ENCODE measurements around the gene KIFC3. TPM values are rescaled to one million over a fixed set of nuclear protein-coding genes. Genes with fewer than 3 reads are reported as not detected.
"Not testable (repeated sequence)": the region's sequence is repeated elsewhere in the genome, so short reads cannot be mapped to it uniquely, and the experiment has no call there.

KIFC3 gene
- total RNA-seq, 1 donor, result 40.5 TPM

- Histone ChIP-seq H3K36me3 (ENCODE audit: insufficient read depth, low read length) (peaks cover 18% of the 10 kb centered on the region), H3K4me3 (ENCODE audit: insufficient read depth, low read length) (no peak overlapping the region), H3K79me2 (ENCODE audit: insufficient read depth, low read length) (peaks cover 57% of the 10 kb centered on the region), H3K27me3 (ENCODE audit: insufficient read depth, low read length) (no peaks in the 10 kb centered on the region), H3K27ac (ENCODE audit: low read depth, low read length) (no peak overlapping the region), H3K9me3 (ENCODE audit: low read depth, low read length) (no peaks in the 10 kb centered on the region), H3K4me2 (ENCODE audit: insufficient read depth, low read length) (no peak overlapping the region), H3K4me1 (ENCODE audit: insufficient read depth, low read length) (peaks cover 23% of the 10 kb centered on the region), H2AFZ (ENCODE audit: low read length) (no peak overlapping the region), H4K20me1 (ENCODE audit: insufficient read depth, low read length) (peaks cover 29% of the 10 kb centered on the region)
- TF ChIP-seq CTCF (IDR thresholded peaks at IDR 0.05; ENCODE audit: extremely low read depth, low read depth, low read length), result no peak
- no peak for DNase-seq (ENCODE audit: insufficient read length, low spot score, missing footprints)
Observed at GRCh38 chr16:57798953-57799599, 3.2 kb downstream of the KIFC3 start.

GRCh38 chr16:57798267-57798810 is 4.0 kb downstream of the KIFC3 start:
- no peak for TF ChIP-seq CTCF (IDR thresholded peaks at IDR 0.05; ENCODE audit: extremely low read depth, low read depth, low read length)
- H3K4me3 ChIP-seq (ENCODE audit: insufficient read depth, low read length), result no peak overlapping the region

GRCh38 chr16:57797526-57798266 is 4.6 kb downstream of the KIFC3 start:
- Histone ChIP-seq H4K20me1 (ENCODE audit: insufficient read depth, low read length) (peaks cover 29% of the 10 kb centered on the region), H3K4me2 (ENCODE audit: insufficient read depth, low read length) (no peak overlapping the region), H3K36me3 (ENCODE audit: insufficient read depth, low read length) (peaks cover 22% of the 10 kb centered on the region), H3K4me1 (ENCODE audit: insufficient read depth, low read length) (peaks cover 23% of the 10 kb centered on the region), H3K9me3 (ENCODE audit: low read depth, low read length) (no peaks in the 10 kb centered on the region), H3K27me3 (ENCODE audit: insufficient read depth, low read length) (no peaks in the 10 kb centered on the region), H3K4me3 (ENCODE audit: insufficient read depth, low read length) (no peak overlapping the region), H3K27ac (ENCODE audit: low read depth, low read length) (no peak overlapping the region), H3K79me2 (ENCODE audit: insufficient read depth, low read length) (peaks cover 57% of the 10 kb centered on the region), H2AFZ (ENCODE audit: low read length) (no peak overlapping the region)
- no peak for DNase-seq (ENCODE audit: insufficient read length, low spot score, missing footprints)
- no peak for TF ChIP-seq CTCF (IDR thresholded peaks at IDR 0.05; ENCODE audit: extremely low read depth, low read depth, low read length)

More at GRCh38 chr16:57798267-57798810, 4.0 kb downstream of the KIFC3 start:
- Histone ChIP-seq H3K4me2 (ENCODE audit: insufficient read depth, low read length) (no peak overlapping the region), H3K4me1 (ENCODE audit: insufficient read depth, low read length) (peaks cover 23% of the 10 kb centered on the region), H4K20me1 (ENCODE audit: insufficient read depth, low read length) (peaks cover 29% of the 10 kb centered on the region), H3K79me2 (ENCODE audit: insufficient read depth, low read length) (peaks cover 57% of the 10 kb centered on the region), H3K9me3 (ENCODE audit: low read depth, low read length) (no peaks in the 10 kb centered on the region), H2AFZ (ENCODE audit: low read length) (no peak overlapping the region), H3K36me3 (ENCODE audit: insufficient read depth, low read length) (peaks cover 18% of the 10 kb centered on the region), H3K27ac (ENCODE audit: low read depth, low read length) (no peak overlapping the region), H3K27me3 (ENCODE audit: insufficient read depth, low read length) (no peaks in the 10 kb centered on the region)
- DNase-seq (ENCODE audit: insufficient read length, low spot score, missing footprints), result peak; percentile 79

- TF ChIP-seq CTCF (IDR thresholded peaks at IDR 0.05; ENCODE audit: extremely low read depth, low read depth, low read length), result no peak
- H4K20me1 ChIP-seq (ENCODE audit: insufficient read depth, low read length), result peaks cover 29% of the 10 kb centered on the region
Observed at GRCh38 chr16:57797216-57797525, 5.1 kb downstream of the KIFC3 start.

GRCh38 chr16:57796014-57796413 is 6.3 kb downstream of the KIFC3 start:
- not testable (repeated sequence) for H3K27me3 ChIP-seq (ENCODE audit: insufficient read depth, low read length); H3K4me2 ChIP-seq (ENCODE audit: insufficient read depth, low read length); H3K27ac ChIP-seq (ENCODE audit: low read depth, low read length); DNase-seq (ENCODE audit: insufficient read length, low spot score, missing footprints); H3K4me3 ChIP-seq (ENCODE audit: insufficient read depth, low read length); H3K9me3 ChIP-seq (ENCODE audit: low read depth, low read length); H2AFZ ChIP-seq (ENCODE audit: low read length)
- H3K79me2 ChIP-seq (ENCODE audit: insufficient read depth, low read length), result peaks cover 51% of the 10 kb centered on the region
- H4K20me1 ChIP-seq (ENCODE audit: insufficient read depth, low read length), result peaks cover 27% of the 10 kb centered on the region
- H3K36me3 ChIP-seq (ENCODE audit: insufficient read depth, low read length), result peaks cover 31% of the 10 kb centered on the region
- peaks cover 27% of the 10 kb centered on the region for H3K4me1 ChIP-seq (ENCODE audit: insufficient read depth, low read length)

More at GRCh38 chr16:57797216-57797525, 5.1 kb downstream of the KIFC3 start:
- peaks cover 27% of the 10 kb centered on the region for H3K36me3 ChIP-seq (ENCODE audit: insufficient read depth, low read length)
- H3K4me2 ChIP-seq (ENCODE audit: insufficient read depth, low read length), result no peak overlapping the region
- H3K4me1 ChIP-seq (ENCODE audit: insufficient read depth, low read length), result peaks cover 22% of the 10 kb centered on the region
- H3K79me2 ChIP-seq (ENCODE audit: insufficient read depth, low read length), result peaks cover 57% of the 10 kb centered on the region
- H3K27ac ChIP-seq (ENCODE audit: low read depth, low read length), result no peak overlapping the region
- no peaks in the 10 kb centered on the region for H3K9me3 ChIP-seq (ENCODE audit: low read depth, low read length)
- no peak overlapping the region for H3K4me3 ChIP-seq (ENCODE audit: insufficient read depth, low read length)
- no peak for DNase-seq (ENCODE audit: insufficient read length, low spot score, missing footprints)
- H3K27me3 ChIP-seq (ENCODE audit: insufficient read depth, low read length), result no peaks in the 10 kb centered on the region
- H2AFZ ChIP-seq (ENCODE audit: low read length), result no peak overlapping the region

Data from osteoblast (primary cell).